GM12878 (cell line): Measurements from ENCODE around the gene XPC. TPM values are rescaled to one million over a fixed set of nuclear protein-coding genes. Genes with fewer than 3 reads are reported as not detected.
A peak's percentile ranks its signal among the peaks of the same experiment; 100 is the strongest.

Experiments
- ATAC-seq: fragments of 200-7000 bp; cut with Tn5 transposase; 3 replicates; pipeline ENCODE4 v1.9.1; 2020; ENCODE audit warnings: mild to moderate bottlenecking, moderate library complexity
- BruUV-seq: library from RNA; stranded (reverse); fragments of 400-500 nt; replicated peaks from 2 replicates; lab custom pipeline; 2021; lab: Mats Ljungman, UMichigan
- CTCF ChIA-PET: fragments of 300-600 bp; sonication (Branson Sonifier 250); formaldehyde crosslinking; extraction: SDS; loops from one replicate; lab custom pipeline; 2021; ENCODE audit warnings: inconsistent platforms; lab: Yijun Ruan, JAX
- POLR2A ChIA-PET: fragments of 350-600 bp; formaldehyde crosslinking; extraction: SDS; loops from one replicate; lab custom pipeline; 2021; ENCODE audit warnings: inconsistent platforms; lab: Charles Lee
- RAD21 ChIA-PET: fragments of 300-600 bp; sonication (Branson Sonifier 250); formaldehyde crosslinking; loops from one replicate; lab custom pipeline; 2023; ENCODE audit warnings: antibody characterized with exemption; ENCODE audit not compliant: unreplicated experiment; lab: Charles Lee
- SMC1A ChIA-PET: fragments of 300-600 bp; sonication (Branson Sonifier 250); formaldehyde crosslinking; loops from one replicate; lab custom pipeline; 2023; ENCODE audit not compliant: unreplicated experiment, uncharacterized antibody; lab: Charles Lee
- DNase-seq: peaks from one replicate; pipeline ENCODE4 v3.0.0-alpha.2; 2011; ENCODE audit warnings: low read depth, low spot score
- FAIRE-seq: peaks from 3 replicates; lab custom pipeline; 2011; peaks lifted over from hg19 to GRCh38; lab: Jason Lieb, UNC
- H2AFZ ChIP-seq: 2 replicates; pipeline ENCODE4 v1.6.0; 2011; ENCODE audit warnings: low read depth, low read length, control low read depth; ENCODE audit not compliant: control insufficient read depth
- H3K27ac ChIP-seq: 2 replicates; pipeline ENCODE4 v1.5.1; 2011; ENCODE audit warnings: control low read depth; ENCODE audit not compliant: control insufficient read depth, insufficient read depth
- H3K27me3 ChIP-seq, 2 experiments: replicated peaks in 1 of 2; 2 replicates each; pipeline versions ENCODE4 v1.6.0 to v1.6.1; 2011; ENCODE audit warnings: low read length in 1 of 2; ENCODE audit not compliant: control insufficient read depth in 2 of 2, insufficient read depth in 2 of 2
- H3K36me3 ChIP-seq, 2 experiments: 2 replicates each; pipeline ENCODE4 v1.5.1; 2011; ENCODE audit warnings: low read length in 1 of 2; ENCODE audit not compliant: control insufficient read depth in 2 of 2, insufficient read depth in 2 of 2
- H3K4me1 ChIP-seq: 2 replicates; pipeline ENCODE4 v1.6.1; 2011; ENCODE audit warnings: mild to moderate bottlenecking, low read length, moderate library complexity, mixed read lengths; ENCODE audit not compliant: control insufficient read depth, insufficient read depth
- H3K4me2 ChIP-seq: 2 replicates; pipeline ENCODE4 v1.6.0; 2011; ENCODE audit warnings: control low read depth; ENCODE audit not compliant: control insufficient read depth, insufficient read depth
- H3K4me3 ChIP-seq: fragments of 200-600 bp; sonication (generic); 2 replicates; pipeline ENCODE4 v1.5.1; 2016
- H3K79me2 ChIP-seq: 2 replicates; pipeline ENCODE4 v1.6.0; 2011; ENCODE audit warnings: low read length; ENCODE audit not compliant: control insufficient read depth, insufficient read depth
- H3K9ac ChIP-seq: 2 replicates; pipeline ENCODE4 v1.8.0; 2011; ENCODE audit warnings: low read length, control low read depth, mixed read lengths; ENCODE audit not compliant: control insufficient read depth, insufficient read depth
- H3K9me3 ChIP-seq: replicated peaks from 3 replicates; pipeline ENCODE4 v1.5.1; 2011; ENCODE audit warnings: mild to moderate bottlenecking, low read length; ENCODE audit not compliant: control insufficient read depth, insufficient read depth
- H4K20me1 ChIP-seq: 2 replicates; pipeline ENCODE4 v1.6.0; 2011; ENCODE audit not compliant: control insufficient read depth, insufficient read depth
- BRCA1 ChIP-seq: IDR thresholded peaks from 2 replicates; pipeline ENCODE4 v1.6.1; 2011; ENCODE audit warnings: low read depth, low read length, improper control_type of control experiment
- CTCF ChIP-seq, 3 experiments: IDR thresholded peaks in 2 of 3; conservative IDR thresholded peaks in 1 of 3; 2 replicates each; pipeline ENCODE4 v1.5.1; 2011; ENCODE audit warnings: low read depth in 3 of 3, low read length in 3 of 3, mild to moderate bottlenecking in 3 of 3, control low read depth in 2 of 3, moderate library complexity in 2 of 3, inconsistent platforms in 1 of 3, mixed read lengths in 1 of 3; ENCODE audit not compliant: control insufficient read depth in 2 of 3, insufficient read depth in 1 of 3; ENCODE audit errors: extremely low read depth in 1 of 3
- NFIC ChIP-seq: IDR thresholded peaks from 2 replicates; pipeline ENCODE4 v1.6.1; 2012; ENCODE audit warnings: low read depth, mild to moderate bottlenecking, inconsistent platforms, low read length, moderate library complexity
- RAD21 ChIP-seq: IDR thresholded peaks from 2 replicates; pipeline ENCODE4 v1.6.1; 2011; ENCODE audit warnings: mild to moderate bottlenecking, low read depth, low read length, moderate library complexity; ENCODE audit not compliant: insufficient read depth
- RFX5 ChIP-seq: IDR thresholded peaks from 2 replicates; pipeline ENCODE4 v1.6.1; 2011; ENCODE audit warnings: low read depth, low read length, improper control_type of control experiment
- SMARCA5 ChIP-seq: fragments of 450-650 bp; IDR thresholded peaks from 2 replicates; pipeline ENCODE4 v1.6.1; 2017; ENCODE audit warnings: mild to moderate bottlenecking
- SMC3 ChIP-seq: IDR thresholded peaks from 2 replicates; pipeline ENCODE4 v1.6.1; 2011; ENCODE audit warnings: low read length, improper control_type of control experiment, borderline replicate concordance
- ZNF622 ChIP-seq: fragments of 450-650 bp; IDR thresholded peaks from 2 replicates; pipeline ENCODE4 v1.6.1; 2017; ENCODE audit warnings: mild to moderate bottlenecking, inconsistent platforms
- WGBS: methylation state at CpG from one replicate; pipeline ENCODE4 v1.1.6; 2016; ENCODE audit warnings: low lambda C conversion rate; ENCODE audit not compliant: insufficient replicate concordance, insufficient coverage; ENCODE audit errors: missing lambda C conversion rate; 5-methylcytosine and 5-hydroxymethylcytosine counted together
- in situ Hi-C: fragments of 300-500 bp; cut with MboI; formaldehyde crosslinking; loops from 9 replicates; pipeline ENCODE4 v1.14.3; 2018; ENCODE audit warnings: mixed read lengths
- intact Hi-C: fragments of 100-400 bp; cut with micrococcal nuclease; formaldehyde crosslinking; loops from one replicate; pipeline ENCODE4 v1.14.2; 2022; ENCODE audit not compliant: unreplicated experiment
- polyA plus RNA-seq, 11 experiments: library from polyadenylated mRNA; depleted of rRNA in 4 of 11; unstranded in 6 of 11; stranded (reverse) in 5 of 11; fragments of >200 nt; fragmentation: Nextera tagmentation in 4 of 11; fragmentation: Illumina TruSeq in 1 of 11; extraction: Ambion mirVana in 4 of 11; extraction: Trizol in 1 of 11; gene quantifications; 1 replicate in 1 of 11; 2 replicates in 10 of 11; pipeline versions ENCODE4 v1.2.1 to v1.2.3, GENCODE V29; 2011 to 2016; ENCODE audit warnings: inconsistent platforms in 2 of 11, missing spikeins in 2 of 11, low read depth in 1 of 11
- total RNA-seq, 4 experiments: library from RNA; depleted of rRNA in 3 of 4; stranded (reverse); fragments of >200 nt in 3 of 4; fragmentation: Illumina TruSeq in 1 of 4; extraction: Trizol in 1 of 4; gene quantifications; 2 replicates each; pipeline versions ENCODE4 v1.2.1 to v1.2.3, GENCODE V29; 2013 to 2021

The XPC gene
- total and polyA plus RNA-seq, 10 of the 15 experiments (the other 5 are each of a cell fraction or from before 2014, with no cell fraction given), result 4.0 to 48.3 (median 29.8) TPM

- no peak overlapping the region for H3K9ac ChIP-seq
- DNase-seq (no peak), ATAC-seq (peak; percentile 93), FAIRE-seq (peak; percentile 65)
- 51% methylated on average over 10 of the region's 10 CpGs for WGBS
- in situ Hi-C loops (loop anchor here (5.0 kb wide), 1 partner anchor 274 kb away; no protein-coding TSS in a partner anchor), intact Hi-C loops (loop anchor here (1.0 to 10.0 kb wide), 4 partner anchors 57 to 719 kb away; no protein-coding TSS in a partner anchor)
- H4K20me1 ChIP-seq, result no peaks in the 10 kb centered on the region; the same call in 1 of the 2 replicates
- no peak overlapping the region for H3K4me2 ChIP-seq
- no peaks in the 10 kb centered on the region for H3K4me1 ChIP-seq
- no peaks in the 10 kb centered on the region for H3K9me3 ChIP-seq
- RAD21 ChIA-PET, result interaction anchor here (0.6 to 3.5 kb wide), 18 partner anchors 10 to 718 kb away, joined by 3 to 26 read pairs (median 6); no protein-coding TSS in a partner anchor
- H3K79me2 ChIP-seq, result no peaks in the 10 kb centered on the region
- peaks cover 0 to 6% of the 10 kb centered on the region in 2 experiments; a peak in 2 of 4 replicates for H3K36me3 ChIP-seq
- no peak overlapping the region for H3K27ac ChIP-seq
- CTCF ChIA-PET, result interaction anchor here (0.6 to 3.6 kb wide), 67 partner anchors 8 to 732 kb away, joined by 3 to 46 read pairs (median 4); partner anchors contain the start of genes LSM3 and XPC
- H2AFZ ChIP-seq, result no peak overlapping the region
- SMC1A ChIA-PET, result interaction anchor here (0.9 to 3.0 kb wide), 24 partner anchors 9 to 329 kb away, joined by 3 to 26 read pairs (median 4); partner anchors contain the start of genes LSM3 and XPC
- no peak overlapping the region for H3K4me3 ChIP-seq
- peak; percentile 79 for TF ChIP-seq RAD21
- 0 out of 2 replicates have a peak, but pooled peaks have one; percentile 35 for TF ChIP-seq SMARCA5
- peak; percentile 81 for TF ChIP-seq SMC3
- TF ChIP-seq CTCF (IDR thresholded peaks at IDR 0.05 in 2 of 3, conservative IDR thresholded peaks at IDR 0.05 in 1 of 3; ENCODE audit: control insufficient read depth in 2 of 3, extremely low read depth in 1 of 3, insufficient read depth in 1 of 3, low read depth in 3 of 3, low read length in 3 of 3), result peak; percentile 75 to 89 (median 84)
- TF ChIP-seq RFX5, result no peak
- no peak for TF ChIP-seq ZNF622
- no peak for TF ChIP-seq BRCA1
- no peak for TF ChIP-seq NFIC
- no peaks in the 10 kb centered on the region for H3K27me3 ChIP-seq
- POLR2A ChIA-PET, result no interaction called here
- BruUV-seq, result no TSS peak
Measured at GRCh38 chr3:14203521-14204079, 25.2 kb upstream of the XPC start.
